T-cell (primary cell): ENCODE measurements around the gene LHFPL2. TPM values are rescaled to one million over a fixed set of nuclear protein-coding genes. Genes with fewer than 3 reads are reported as not detected.

Experiments
- ATAC-seq, 4 experiments: fragments of 200-7000 bp in 3 of 4; fragments of 150-1000 bp in 1 of 4; cut with Tn5 transposase; replicated peaks in 1 of 4; 1 replicate in 3 of 4; 2 replicates in 1 of 4; pipeline ENCODE4 v1.10.0; 2021; ENCODE audit warnings: moderate library complexity in 3 of 4, mild to moderate bottlenecking in 2 of 4, moderate number of reproducible peaks in 1 of 4
- CTCF ChIA-PET, 2 donors: fragments of 300-600 bp; sonication (Branson Sonifier 250); formaldehyde crosslinking; loops; one replicate each; lab custom pipeline; 2022; ENCODE audit warnings: antibody characterized with exemption in 2 of 2; lab: Charles Lee
- POLR2A ChIA-PET, 2 donors: fragments of 300-600 bp; sonication (Branson Sonifier 250); formaldehyde crosslinking; loops; one replicate each; lab custom pipeline; 2022; ENCODE audit warnings: antibody characterized with exemption in 2 of 2; lab: Charles Lee
- DNase-seq, 35 experiments: peaks; one replicate each; pipeline versions ENCODE4 v3.0.0 to v3.0.0-alpha.2; 2013 to 2023
- H3K27ac ChIP-seq: one replicate; pipeline ENCODE4 v1.5.1; 2013; ENCODE audit warnings: low read length
- H3K27me3 ChIP-seq, 2 experiments: replicated peaks in 1 of 2; 1 replicate in 1 of 2; 2 replicates in 1 of 2; pipeline versions ENCODE4 v1.6.1 to v1.7.0; 2013; ENCODE audit warnings: low read length in 1 of 2, mixed read lengths in 1 of 2; ENCODE audit not compliant: control insufficient read depth in 2 of 2, insufficient read depth in 2 of 2; ENCODE audit errors: extremely low read depth in 1 of 2
- H3K36me3 ChIP-seq, 2 donors: 1 replicate in 1 of 2; 2 replicates in 1 of 2; pipeline versions ENCODE4 v1.6.1 to v1.7.0; 2013; ENCODE audit warnings: low read length in 1 of 2; ENCODE audit not compliant: control insufficient read depth in 2 of 2, insufficient read depth in 1 of 2; ENCODE audit errors: extremely low read depth in 1 of 2
- H3K4me1 ChIP-seq, 2 experiments: 1 replicate in 1 of 2; 2 replicates in 1 of 2; pipeline versions ENCODE4 v1.6.1 to v1.7.0; 2013; ENCODE audit warnings: low read length in 2 of 2, mixed read lengths in 1 of 2; ENCODE audit not compliant: insufficient read depth in 2 of 2, control insufficient read depth in 1 of 2; ENCODE audit errors: extremely low read depth in 1 of 2
- H3K4me3 ChIP-seq, 2 donors: 1 replicate in 1 of 2; 2 replicates in 1 of 2; pipeline versions ENCODE4 v1.5.1 to v1.7.0; 2013; ENCODE audit warnings: mild to moderate bottlenecking in 2 of 2, low read length in 1 of 2, moderate library complexity in 1 of 2; ENCODE audit not compliant: control insufficient read depth in 1 of 2; ENCODE audit errors: extremely low read depth in 1 of 2
- H3K9me3 ChIP-seq: 2 replicates; pipeline ENCODE4 v1.7.0; 2013
- H3K27ac Mint-ChIP-seq, 2 donors: one replicate each; pipeline ENCODE4 v1.8.0; 2020 to 2021; ENCODE audit warnings: mild to moderate bottlenecking in 2 of 2, mixed read lengths in 2 of 2
- H3K27me3 Mint-ChIP-seq, 2 donors: one replicate each; pipeline ENCODE4 v1.8.0; 2021 to 2022; ENCODE audit warnings: mixed read lengths in 2 of 2
- H3K36me3 Mint-ChIP-seq: one replicate; pipeline ENCODE4 v1.8.0; 2021; ENCODE audit warnings: mixed read lengths
- H3K4me1 Mint-ChIP-seq, 3 donors: one replicate each; pipeline ENCODE4 v1.8.0; 2020 to 2022; ENCODE audit warnings: mixed read lengths in 3 of 3, mild to moderate bottlenecking in 1 of 3
- H3K4me3 Mint-ChIP-seq, 3 donors: one replicate each; pipeline ENCODE4 v1.8.0; 2020 to 2022; ENCODE audit warnings: mild to moderate bottlenecking in 3 of 3, mixed read lengths in 3 of 3, moderate library complexity in 3 of 3
- H3K9me3 Mint-ChIP-seq, 3 donors: one replicate each; pipeline ENCODE4 v1.8.0; 2020 to 2022; ENCODE audit warnings: mixed read lengths in 3 of 3
- WGBS: methylation state at CpG from one replicate; pipeline ENCODE4 v1.1.5; 2013; ENCODE audit warnings: missing lambda C conversion rate; ENCODE audit not compliant: insufficient coverage; 5-methylcytosine and 5-hydroxymethylcytosine counted together
- total RNA-seq, 35 experiments: library from RNA in 6 of 35; stranded (reverse) in 6 of 35; fragments of 120-200 nt in 1 of 35; gene quantifications; one replicate each; pipeline versions ENCODE4 v1.2.1 to v1.2.4 and lab custom pipeline; 2013 to 2026

The LHFPL2 gene
- total RNA-seq, 5 donors from 2014 or later (not counting 1 experiment from before 2014, with no cell fraction given) = 0.19 to 1.9 (median 0.82) TPM

DNA sequence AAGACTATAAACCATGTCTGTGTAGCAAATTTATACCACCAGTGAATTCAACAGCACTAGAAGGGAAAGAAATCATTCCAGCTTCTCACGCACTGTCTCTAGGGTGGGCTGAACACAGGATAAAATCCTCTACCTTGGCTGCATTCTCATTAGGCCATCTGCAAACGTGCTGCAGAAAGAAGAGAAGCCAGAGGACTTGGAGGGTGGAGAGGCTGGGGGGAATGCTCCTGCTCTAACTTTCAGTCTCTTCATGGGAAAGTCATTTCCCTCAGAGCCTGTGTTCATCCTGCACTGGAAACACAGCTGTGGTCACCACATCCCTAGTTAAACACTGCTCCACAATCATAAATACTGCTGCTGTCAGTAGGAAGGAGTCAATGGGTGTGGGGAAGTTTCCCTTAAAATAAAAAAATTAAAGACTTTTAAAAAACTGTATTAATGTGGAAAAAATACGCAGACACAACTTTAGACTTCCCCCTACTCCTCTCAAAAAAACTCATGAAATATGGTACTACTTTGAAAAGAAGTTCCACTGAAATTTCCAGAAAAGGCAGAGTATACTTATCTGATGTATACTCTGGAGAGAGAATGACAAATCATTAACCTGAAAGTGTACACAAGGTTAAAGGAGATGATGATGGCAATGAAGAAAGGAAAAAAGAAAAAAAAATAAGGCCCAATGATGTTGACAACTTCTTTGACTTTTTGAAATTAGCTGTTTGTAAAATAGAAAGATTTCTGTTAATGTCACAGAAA is 46.8 kb downstream of the LHFPL2 start:
- Histone ChIP-seq H3K4me3 (no peak overlapping the region), H3K36me3 (no peaks in the 10 kb centered on the region), H3K27me3 (peaks cover 0 to under 1% of the 10 kb centered on the region in 2 experiments), H3K9me3 (no peaks in the 10 kb centered on the region), H3K27ac (no peak overlapping the region), H3K4me1 (no peaks in the 10 kb centered on the region)
- DNase-seq = no peak
- ATAC-seq = no peak
- no peak overlapping the region for H3K4me3 Mint-ChIP-seq
- no CpG with 5 or more reads among the region's 3 CpGs for WGBS
- no peaks in the 10 kb centered on the region for H3K4me1 Mint-ChIP-seq
- no peak overlapping the region for H3K27ac Mint-ChIP-seq
- POLR2A ChIA-PET = no interaction called here
- H3K9me3 Mint-ChIP-seq = no peaks in the 10 kb centered on the region
- CTCF ChIA-PET = no interaction called here
- no peaks in the 10 kb centered on the region for H3K36me3 Mint-ChIP-seq
- H3K27me3 Mint-ChIP-seq = peaks cover 5 to 10% of the 10 kb centered on the region in 2 donors

DNA sequence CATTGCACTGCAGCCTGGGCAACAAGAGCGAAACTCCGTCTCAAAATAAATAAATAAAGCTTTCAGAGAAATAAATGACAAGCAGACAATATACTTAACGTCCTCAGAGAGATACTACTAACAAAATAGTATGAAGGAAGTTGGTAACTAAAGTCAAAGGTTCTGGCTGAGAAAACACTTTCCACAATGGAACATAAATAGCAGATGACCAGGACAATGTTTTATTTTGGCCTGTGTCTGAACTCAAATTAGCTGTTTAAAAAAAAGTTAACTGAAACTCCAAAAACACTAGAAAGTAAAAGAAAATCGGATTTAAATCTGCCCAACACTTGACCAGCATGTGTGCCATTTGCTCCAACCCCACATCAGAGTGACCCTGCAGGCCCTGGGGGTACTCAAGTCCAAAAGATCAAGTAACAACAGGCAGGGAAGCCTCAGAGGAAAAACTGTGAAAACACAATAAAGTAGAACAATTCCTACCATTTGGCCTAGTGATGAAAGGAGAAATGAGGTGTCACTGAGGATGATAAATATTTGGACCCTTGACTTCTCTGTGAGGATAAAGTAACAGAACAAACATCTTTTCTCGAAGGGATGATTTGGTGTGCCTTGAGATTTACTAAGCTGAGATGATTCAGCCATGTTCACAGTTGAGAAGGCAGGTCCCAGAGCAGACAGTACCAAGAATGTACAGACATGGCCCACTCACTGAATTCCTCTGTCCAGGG is 47.7 kb downstream of the LHFPL2 start:
- H3K27me3 Mint-ChIP-seq = peaks cover 5 to 10% of the 10 kb centered on the region in 2 donors
- Histone ChIP-seq H3K4me3 (no peak overlapping the region), H3K36me3 (no peaks in the 10 kb centered on the region), H3K27ac (no peak overlapping the region), H3K9me3 (no peaks in the 10 kb centered on the region), H3K27me3 (no peaks in the 10 kb centered on the region), H3K4me1 (no peaks in the 10 kb centered on the region)
- H3K4me1 Mint-ChIP-seq = no peaks in the 10 kb centered on the region
- ChIA-PET CTCF (no interaction called here), POLR2A (interaction anchor here in 1 of 2 donors (0.9 kb wide), 1 partner anchor 13 kb away, joined by 3 read pairs; no protein-coding TSS in a partner anchor)
- 73% methylated on average over 2 of the region's 5 CpGs for WGBS
- no peaks in the 10 kb centered on the region for H3K9me3 Mint-ChIP-seq
- no peak overlapping the region for H3K4me3 Mint-ChIP-seq
- H3K27ac Mint-ChIP-seq = no peak overlapping the region
- ATAC-seq (no peak), DNase-seq (no peak)
- no peaks in the 10 kb centered on the region for H3K36me3 Mint-ChIP-seq

DNA sequence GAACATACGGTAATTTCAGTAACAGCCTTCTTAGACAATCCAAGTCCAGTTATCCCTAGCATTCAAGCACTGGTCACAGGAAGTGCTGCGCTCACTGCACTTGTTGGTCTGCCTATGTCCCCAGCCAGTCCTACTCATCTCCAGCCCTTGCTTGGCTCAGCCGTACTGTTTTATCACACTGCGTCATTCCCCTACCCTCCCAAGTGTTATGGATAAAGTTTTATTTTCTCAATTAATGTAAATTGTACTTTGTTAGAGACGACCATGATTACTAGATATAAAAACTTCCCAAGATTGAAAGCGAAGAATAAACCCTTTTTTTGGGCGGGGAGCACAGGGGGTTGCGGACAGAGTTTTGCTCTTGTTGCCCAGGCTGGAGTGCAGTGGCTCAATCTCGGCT is 49.6 kb downstream of the LHFPL2 start:
- H3K4me1 Mint-ChIP-seq = no peaks in the 10 kb centered on the region
- Histone ChIP-seq H3K4me1 (no peaks in the 10 kb centered on the region), H3K27me3 (no peaks in the 10 kb centered on the region), H3K4me3 (no peak overlapping the region), H3K9me3 (no peaks in the 10 kb centered on the region), H3K27ac (no peak overlapping the region), H3K36me3 (no peaks in the 10 kb centered on the region)
- ATAC-seq = no peak
- ChIA-PET CTCF (no interaction called here), POLR2A (no interaction called here)
- H3K36me3 Mint-ChIP-seq = no peaks in the 10 kb centered on the region
- 87% methylated on average over 5 of the region's 9 CpGs for WGBS
- peaks cover 5% of the 10 kb centered on the region in 2 donors for H3K27me3 Mint-ChIP-seq
- H3K4me3 Mint-ChIP-seq = no peak overlapping the region
- H3K9me3 Mint-ChIP-seq = no peaks in the 10 kb centered on the region
- DNase-seq = no peak
- no peak overlapping the region for H3K27ac Mint-ChIP-seq

DNA sequence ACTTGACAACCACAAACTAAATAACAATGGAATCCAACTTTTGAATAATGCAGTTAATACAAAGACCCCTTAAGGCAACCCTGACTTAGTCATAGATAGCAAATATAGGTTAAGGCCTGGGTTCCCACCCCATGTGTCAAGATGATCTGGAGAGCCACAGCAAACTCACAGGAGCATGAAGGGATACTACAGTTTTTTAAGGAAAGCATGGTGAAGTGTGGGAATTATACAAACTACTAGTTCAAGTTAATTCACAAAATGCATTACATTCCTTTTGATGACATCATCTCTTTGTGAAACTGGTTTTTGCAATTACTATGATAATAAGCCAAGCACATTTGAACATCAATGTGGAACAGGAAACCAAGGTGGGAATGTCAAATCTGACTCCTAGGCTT is 50.6 kb downstream of the LHFPL2 start:
- no peak overlapping the region for H3K27ac Mint-ChIP-seq
- peaks cover 5% of the 10 kb centered on the region in 2 donors for H3K27me3 Mint-ChIP-seq
- ChIA-PET POLR2A (no interaction called here), CTCF (no interaction called here)
- H3K4me3 ChIP-seq = no peak overlapping the region
- DNase-seq = no peak
- H3K36me3 ChIP-seq = no peaks in the 10 kb centered on the region
- no peaks in the 10 kb centered on the region for H3K9me3 Mint-ChIP-seq
- no peak overlapping the region for H3K4me3 Mint-ChIP-seq
- H3K4me1 ChIP-seq = no peaks in the 10 kb centered on the region
- no peaks in the 10 kb centered on the region for H3K36me3 Mint-ChIP-seq
- H3K9me3 ChIP-seq = no peaks in the 10 kb centered on the region
- H3K27ac ChIP-seq = no peak overlapping the region
- H3K27me3 ChIP-seq = peaks cover 0 to under 1% of the 10 kb centered on the region in 2 experiments
- H3K4me1 Mint-ChIP-seq = no peaks in the 10 kb centered on the region
- ATAC-seq = no peak

DNA sequence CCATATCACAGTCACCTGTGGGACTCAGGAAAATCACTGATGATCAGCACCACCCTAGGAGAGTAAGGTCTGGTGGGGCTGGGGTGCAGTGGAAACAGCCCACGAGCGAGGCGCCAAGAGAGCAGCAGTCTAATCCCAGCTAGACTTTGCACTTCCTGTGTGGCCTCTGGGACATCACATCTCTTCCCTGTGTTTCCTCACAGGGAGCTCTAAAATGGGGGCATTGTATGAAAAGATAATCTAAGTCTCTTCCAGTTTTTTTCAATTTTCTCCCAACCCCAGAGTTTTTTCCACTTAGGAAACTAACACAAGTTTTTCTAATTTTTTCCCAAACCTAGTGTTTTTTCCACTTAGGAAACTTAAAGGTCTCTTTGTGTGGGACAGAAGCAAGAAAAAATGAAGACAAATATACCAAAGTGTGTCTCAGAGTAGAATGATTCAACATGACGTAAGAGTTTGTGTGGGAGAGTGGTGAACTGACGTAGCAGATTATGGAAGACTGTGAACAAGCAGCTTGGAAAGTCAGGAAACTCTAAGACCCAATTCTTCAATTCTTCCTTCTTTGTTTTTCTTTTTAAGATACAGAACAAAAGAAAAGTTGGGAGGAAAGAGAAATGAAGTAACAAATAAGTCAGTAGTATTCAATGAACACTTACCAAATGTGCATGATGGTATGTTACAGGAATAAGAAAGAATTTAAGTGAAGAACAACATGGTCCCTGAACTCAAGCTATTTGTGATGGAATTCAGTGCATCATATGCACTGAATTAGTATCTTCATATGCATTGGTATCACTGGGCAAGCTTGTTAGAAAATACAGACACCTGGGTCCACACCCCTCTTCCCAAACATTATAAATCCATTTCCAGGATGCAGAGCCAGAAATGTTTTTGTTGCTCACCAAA is 51.3 kb downstream of the LHFPL2 start:
- Histone ChIP-seq H3K27me3 (peaks cover 0 to 2% of the 10 kb centered on the region in 2 experiments), H3K4me1 (no peaks in the 10 kb centered on the region), H3K27ac (no peak overlapping the region), H3K36me3 (no peaks in the 10 kb centered on the region), H3K4me3 (no peak overlapping the region), H3K9me3 (no peaks in the 10 kb centered on the region)
- no peak for DNase-seq
- ChIA-PET POLR2A (no interaction called here), CTCF (no interaction called here)
- Mint-ChIP-seq H3K4me3 (no peak overlapping the region), H3K4me1 (no peaks in the 10 kb centered on the region), H3K9me3 (no peaks in the 10 kb centered on the region), H3K27ac (no peak overlapping the region), H3K36me3 (no peaks in the 10 kb centered on the region), H3K27me3 (peaks cover 5 to 9% of the 10 kb centered on the region in 2 donors)
- ATAC-seq = no peak
- WGBS = no CpG with 5 or more reads among the region's 5 CpGs

DNA sequence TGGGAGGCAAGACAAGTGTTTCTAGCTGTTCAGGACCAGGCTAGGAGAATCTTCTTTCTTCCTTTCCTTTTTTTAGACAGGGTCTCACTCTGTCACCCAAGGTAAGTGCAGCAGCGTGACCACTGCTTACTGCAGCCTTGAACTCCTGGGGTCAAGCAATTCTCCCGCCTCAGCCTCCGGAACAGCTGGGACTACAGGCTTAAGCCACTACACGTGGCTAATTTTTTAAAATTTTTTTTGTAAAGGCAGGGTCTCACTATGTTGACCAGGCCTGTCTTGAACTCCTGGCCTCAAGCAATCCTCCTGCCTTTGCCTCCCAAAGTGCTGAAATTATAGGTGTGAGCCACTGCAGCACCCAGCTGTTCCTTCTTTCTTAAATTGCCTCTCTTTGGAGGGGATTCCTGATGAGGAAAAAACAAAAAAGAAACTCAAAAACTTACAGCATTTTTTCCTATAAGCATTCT is 53.1 kb downstream of the LHFPL2 start:
- ATAC-seq = no peak
- peaks cover 0 to 2% of the 10 kb centered on the region in 2 experiments for H3K27me3 ChIP-seq
- no peak overlapping the region for H3K4me3 ChIP-seq
- POLR2A ChIA-PET = no interaction called here
- no peak for DNase-seq
- Mint-ChIP-seq H3K4me1 (no peaks in the 10 kb centered on the region), H3K27me3 (peaks cover 0 to 10% of the 10 kb centered on the region in 2 donors), H3K9me3 (no peaks in the 10 kb centered on the region), H3K36me3 (no peaks in the 10 kb centered on the region), H3K27ac (no peak overlapping the region), H3K4me3 (no peak overlapping the region)
- CTCF ChIA-PET = no interaction called here
- 86% methylated on average over 4 of the region's 4 CpGs for WGBS
- H3K36me3 ChIP-seq = no peaks in the 10 kb centered on the region
- no peaks in the 10 kb centered on the region for H3K9me3 ChIP-seq
- H3K27ac ChIP-seq = no peak overlapping the region
- H3K4me1 ChIP-seq = no peaks in the 10 kb centered on the region
